Smooth muscle cell (in vitro differentiated cells): ENCODE results near the gene GATM. TPM values are rescaled to one million over a fixed set of nuclear protein-coding genes. Genes with fewer than 3 reads are reported as not detected.

ENCODE experiments used
- DNase-seq: peaks from one replicate; lab custom pipeline; 2025; ENCODE audit not compliant: unreplicated experiment; lab: John Stamatoyannopoulos, UW
- H2AFZ ChIP-seq: fragments of 200-600 bp; sonication (generic); 2 replicates; pipeline ENCODE4 v1.6.0; 2016; ENCODE audit warnings: antibody characterized with exemption, low read depth, mild to moderate bottlenecking
- H3F3A ChIP-seq: fragments of 200-600 bp; sonication (generic); 2 replicates; pipeline ENCODE4 v1.6.0; 2017; ENCODE audit warnings: antibody characterized with exemption, low read depth
- H3K27ac ChIP-seq: fragments of 200-600 bp; sonication (generic); 2 replicates; pipeline ENCODE4 v1.5.1; 2016; ENCODE audit warnings: low read depth, mild to moderate bottlenecking
- H3K27me3 ChIP-seq: fragments of 200-600 bp; sonication (generic); 2 replicates; pipeline ENCODE4 v1.6.1; 2016; ENCODE audit warnings: low read depth, mild to moderate bottlenecking
- H3K36me3 ChIP-seq: fragments of 200-600 bp; sonication (generic); 2 replicates; pipeline ENCODE4 v1.5.1; 2016; ENCODE audit warnings: low read depth
- H3K4me1 ChIP-seq: fragments of 200-600 bp; sonication (generic); 2 replicates; pipeline ENCODE4 v1.5.1; 2016; ENCODE audit warnings: low read depth
- H3K4me2 ChIP-seq: fragments of 200-600 bp; sonication (generic); 2 replicates; pipeline ENCODE4 v1.6.0; 2016; ENCODE audit warnings: mild to moderate bottlenecking
- H3K4me3 ChIP-seq: fragments of 200-600 bp; sonication (generic); 2 replicates; pipeline ENCODE4 v1.5.1; 2016; ENCODE audit warnings: mild to moderate bottlenecking
- H3K79me2 ChIP-seq: fragments of 200-600 bp; sonication (generic); 2 replicates; pipeline ENCODE4 v1.6.0; 2016; ENCODE audit warnings: low read depth, mild to moderate bottlenecking
- H3K9ac ChIP-seq: fragments of 200-600 bp; sonication (generic); 2 replicates; pipeline ENCODE4 v1.6.0; 2016; ENCODE audit warnings: low read depth
- H3K9me3 ChIP-seq: fragments of 200-600 bp; sonication (generic); replicated peaks from 2 replicates; pipeline ENCODE4 v1.5.1; 2016; ENCODE audit warnings: low read depth
- H4K20me1 ChIP-seq: fragments of 200-600 bp; sonication (generic); 2 replicates; pipeline ENCODE4 v1.6.0; 2016; ENCODE audit warnings: low read depth
- CTCF ChIP-seq: fragments of 200-600 bp; sonication (generic); IDR thresholded peaks from 2 replicates; pipeline ENCODE4 v1.5.1; 2017; ENCODE audit warnings: borderline replicate concordance, mild to moderate bottlenecking, antibody characterized with exemption; ENCODE audit not compliant: insufficient read depth, poor library complexity, severe bottlenecking
- WGBS: methylation state at CpG from one replicate; pipeline ENCODE4 v1.1.7; 2016; ENCODE audit warnings: low lambda C conversion rate; 5-methylcytosine and 5-hydroxymethylcytosine counted together
- polyA plus RNA-seq: library from polyadenylated mRNA; unstranded; fragments of >200 nt; fragmentation: Nextera tagmentation; extraction: Ambion mirVana; gene quantifications from 2 replicates; pipeline ENCODE4 v1.2.1, GENCODE V29; 2016
- total RNA-seq: library from RNA; depleted of rRNA; stranded (reverse); fragments of >200 nt; gene quantifications from 2 replicates; pipeline ENCODE4 v1.2.3, GENCODE V29; 2014

The GATM gene
- total and polyA plus RNA-seq, 2 experiments from 2014 or later = 1.1 TPM

GRCh38 chr15:45361878-45362277 lies 16.5 kb downstream of the GATM start:
- no peak for TF ChIP-seq CTCF
- H3K4me1 ChIP-seq = no peaks in the 10 kb centered on the region
- H3K27me3 ChIP-seq = no peaks in the 10 kb centered on the region
- H4K20me1 ChIP-seq = no peaks in the 10 kb centered on the region
- H3F3A ChIP-seq = no peaks in the 10 kb centered on the region
- H3K36me3 ChIP-seq = no peaks in the 10 kb centered on the region
- H3K9ac ChIP-seq = no peak overlapping the region
- H3K4me2 ChIP-seq = no peak overlapping the region
- H3K9me3 ChIP-seq = no peaks in the 10 kb centered on the region
- DNase-seq = no peak
- no peak overlapping the region for H2AFZ ChIP-seq
- no peak overlapping the region for H3K27ac ChIP-seq
- 94% methylated on average over 7 of the region's 7 CpGs for WGBS
- no peak overlapping the region for H3K4me3 ChIP-seq
- H3K79me2 ChIP-seq = no peaks in the 10 kb centered on the region

- Histone ChIP-seq H3K4me2 (no peak overlapping the region), H3K36me3 (no peaks in the 10 kb centered on the region), H2AFZ (no peak overlapping the region), H3K9me3 (no peaks in the 10 kb centered on the region), H3F3A (no peaks in the 10 kb centered on the region), H3K9ac (no peak overlapping the region), H3K27ac (no peak overlapping the region), H3K4me3 (no peak overlapping the region), H3K27me3 (no peaks in the 10 kb centered on the region), H4K20me1 (no peaks in the 10 kb centered on the region), H3K4me1 (no peaks in the 10 kb centered on the region), H3K79me2 (no peaks in the 10 kb centered on the region)
- TF ChIP-seq CTCF = no peak
- no peak for DNase-seq
- WGBS = 100% methylated on average over 2 of the region's 2 CpGs
Observed at GRCh38 chr15:45355860-45356259, 22.5 kb downstream of the GATM start.

GRCh38 chr15:45354711-45355110 lies 23.6 kb downstream of the GATM start:
- no peaks in the 10 kb centered on the region for H3K79me2 ChIP-seq
- TF ChIP-seq CTCF = no peak
- no peak for DNase-seq
- WGBS = 94% methylated on average over 5 of the region's 5 CpGs
- H3K4me1 ChIP-seq = no peaks in the 10 kb centered on the region
- no peaks in the 10 kb centered on the region for H3K36me3 ChIP-seq
- H4K20me1 ChIP-seq = no peaks in the 10 kb centered on the region
- no peaks in the 10 kb centered on the region for H3K9me3 ChIP-seq
- H3K9ac ChIP-seq = no peak overlapping the region
- no peak overlapping the region for H2AFZ ChIP-seq
- no peak overlapping the region for H3K4me3 ChIP-seq
- H3K27ac ChIP-seq = no peak overlapping the region
- H3F3A ChIP-seq = no peaks in the 10 kb centered on the region
- H3K27me3 ChIP-seq = no peaks in the 10 kb centered on the region
- H3K4me2 ChIP-seq = no peak overlapping the region

GRCh38 chr15:45351227-45351626 lies 27.1 kb downstream of the GATM start:
- Histone ChIP-seq H3K27ac (no peak overlapping the region), H4K20me1 (no peaks in the 10 kb centered on the region), H3K4me2 (no peak overlapping the region), H3K9me3 (no peaks in the 10 kb centered on the region), H3F3A (no peaks in the 10 kb centered on the region), H3K9ac (no peak overlapping the region), H3K4me1 (no peaks in the 10 kb centered on the region), H3K36me3 (no peaks in the 10 kb centered on the region), H3K27me3 (no peaks in the 10 kb centered on the region), H2AFZ (no peak overlapping the region), H3K4me3 (no peak overlapping the region), H3K79me2 (no peaks in the 10 kb centered on the region)
- WGBS = 92% methylated on average over 2 of the region's 2 CpGs
- DNase-seq = no peak
- TF ChIP-seq CTCF = no peak
